H1 (cell line): ENCODE results near the gene METTL22.

ENCODE experiments used
- CBX5 ChIP-seq: fragments of 300-800, 300-1000 bp; sonication (generic); IDR thresholded peaks from 2 replicates; pipeline ENCODE4 v1.7.1; 2016; ENCODE audit warnings: antibody characterized with exemption, low read length, low read depth
- POLR2AphosphoS5 ChIP-seq: IDR thresholded peaks from 2 replicates; pipeline ENCODE4 v1.6.1; 2011; ENCODE audit warnings: low read depth, low read length
- TF ChIP-seq, protein P1 (sequence below), 3 experiments: IDR thresholded peaks; 1 replicate in 2 of 3; 2 replicates in 1 of 3; pipeline versions ENCODE4 v1.5.1 to v1.6.1; 2011; ENCODE audit warnings: low read length in 3 of 3, mild to moderate bottlenecking in 3 of 3, inconsistent platforms in 2 of 3, low read depth in 1 of 3, moderate library complexity in 1 of 3; ENCODE audit not compliant: insufficient read depth in 1 of 3; ENCODE audit errors: control extremely low read depth in 1 of 3
- TF ChIP-seq, protein P2 (sequence below): IDR thresholded peaks from 2 replicates; pipeline ENCODE4 v1.6.1; 2011; ENCODE audit warnings: low read length, improper control_type of control experiment

- TF ChIP-seq, protein P1, sequence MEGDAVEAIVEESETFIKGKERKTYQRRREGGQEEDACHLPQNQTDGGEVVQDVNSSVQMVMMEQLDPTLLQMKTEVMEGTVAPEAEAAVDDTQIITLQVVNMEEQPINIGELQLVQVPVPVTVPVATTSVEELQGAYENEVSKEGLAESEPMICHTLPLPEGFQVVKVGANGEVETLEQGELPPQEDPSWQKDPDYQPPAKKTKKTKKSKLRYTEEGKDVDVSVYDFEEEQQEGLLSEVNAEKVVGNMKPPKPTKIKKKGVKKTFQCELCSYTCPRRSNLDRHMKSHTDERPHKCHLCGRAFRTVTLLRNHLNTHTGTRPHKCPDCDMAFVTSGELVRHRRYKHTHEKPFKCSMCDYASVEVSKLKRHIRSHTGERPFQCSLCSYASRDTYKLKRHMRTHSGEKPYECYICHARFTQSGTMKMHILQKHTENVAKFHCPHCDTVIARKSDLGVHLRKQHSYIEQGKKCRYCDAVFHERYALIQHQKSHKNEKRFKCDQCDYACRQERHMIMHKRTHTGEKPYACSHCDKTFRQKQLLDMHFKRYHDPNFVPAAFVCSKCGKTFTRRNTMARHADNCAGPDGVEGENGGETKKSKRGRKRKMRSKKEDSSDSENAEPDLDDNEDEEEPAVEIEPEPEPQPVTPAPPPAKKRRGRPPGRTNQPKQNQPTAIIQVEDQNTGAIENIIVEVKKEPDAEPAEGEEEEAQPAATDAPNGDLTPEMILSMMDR (IDR thresholded peaks at IDR 0.05; ENCODE audit: control extremely low read depth in 1 of 3, insufficient read depth in 1 of 3, low read depth in 1 of 3, low read length in 3 of 3): no peak
- no peak for TF ChIP-seq CBX5
- TF ChIP-seq, protein P2, sequence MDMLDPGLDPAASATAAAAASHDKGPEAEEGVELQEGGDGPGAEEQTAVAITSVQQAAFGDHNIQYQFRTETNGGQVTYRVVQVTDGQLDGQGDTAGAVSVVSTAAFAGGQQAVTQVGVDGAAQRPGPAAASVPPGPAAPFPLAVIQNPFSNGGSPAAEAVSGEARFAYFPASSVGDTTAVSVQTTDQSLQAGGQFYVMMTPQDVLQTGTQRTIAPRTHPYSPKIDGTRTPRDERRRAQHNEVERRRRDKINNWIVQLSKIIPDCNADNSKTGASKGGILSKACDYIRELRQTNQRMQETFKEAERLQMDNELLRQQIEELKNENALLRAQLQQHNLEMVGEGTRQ: no peak
- no peak for TF ChIP-seq POLR2AphosphoS5
Measured at GRCh38 chr16:8611886-8612600, 9.5 kb upstream of the METTL22 start.
